Skeletal muscle satellite cell (primary cell): ENCODE measurements around the gene UNC119B.

Experiments
- H3K27me3 ChIP-seq: 2 replicates; pipeline ENCODE4 v1.7.0; 2013; ENCODE audit warnings: low read length; ENCODE audit not compliant: control insufficient read depth, insufficient read depth
- H3K36me3 ChIP-seq: 2 replicates; pipeline ENCODE4 v1.7.0; 2013; ENCODE audit warnings: mild to moderate bottlenecking, control low read depth, low read length; ENCODE audit not compliant: insufficient read depth
- H3K4me1 ChIP-seq: 2 replicates; pipeline ENCODE4 v1.7.0; 2013; ENCODE audit warnings: low read length; ENCODE audit not compliant: control insufficient read depth, insufficient read depth
- H3K4me2 ChIP-seq: 2 replicates; pipeline ENCODE4 v1.7.0; 2013; ENCODE audit warnings: mild to moderate bottlenecking, low read length
- H3K4me3 ChIP-seq: 2 replicates; pipeline ENCODE4 v1.7.0; 2013; ENCODE audit warnings: low read length
- H3K9ac ChIP-seq: 2 replicates; pipeline ENCODE4 v1.7.0; 2013; ENCODE audit warnings: mild to moderate bottlenecking, low read depth, low read length, moderate library complexity
- H3K9me3 ChIP-seq: replicated peaks from 2 replicates; pipeline ENCODE4 v1.7.0; 2013; ENCODE audit warnings: mild to moderate bottlenecking, control low read depth, low read length

The UNC119B gene

GRCh38 chr12:120677765-120678473 lies 32.3 kb upstream of the UNC119B start:
- H3K27me3 ChIP-seq = no peaks in the 10 kb centered on the region
- peaks cover 8% of the 10 kb centered on the region for H3K4me1 ChIP-seq
- no peak overlapping the region for H3K4me3 ChIP-seq
- H3K36me3 ChIP-seq = no peaks in the 10 kb centered on the region
- no peak overlapping the region for H3K9ac ChIP-seq
- no peaks in the 10 kb centered on the region for H3K9me3 ChIP-seq
- no peak overlapping the region for H3K4me2 ChIP-seq

- Histone ChIP-seq H3K27me3 (no peaks in the 10 kb centered on the region), H3K36me3 (no peaks in the 10 kb centered on the region)
Observed at GRCh38 chr12:120678572-120678971, 31.7 kb upstream of the UNC119B start.

GRCh38 chr12:120680165-120680738 lies 30.0 kb upstream of the UNC119B start:
- H3K36me3 ChIP-seq = no peaks in the 10 kb centered on the region
- H3K4me3 ChIP-seq = no peak overlapping the region
- no peak overlapping the region for H3K9ac ChIP-seq
- H3K4me1 ChIP-seq = peaks cover 8% of the 10 kb centered on the region
- H3K4me2 ChIP-seq = no peak overlapping the region
- H3K9me3 ChIP-seq = no peaks in the 10 kb centered on the region
- H3K27me3 ChIP-seq = no peaks in the 10 kb centered on the region

More at GRCh38 chr12:120678572-120678971, 31.7 kb upstream of the UNC119B start:
- peaks cover 8% of the 10 kb centered on the region for H3K4me1 ChIP-seq
- no peak overlapping the region for H3K4me2 ChIP-seq
- H3K9me3 ChIP-seq = no peaks in the 10 kb centered on the region
- no peak overlapping the region for H3K9ac ChIP-seq
- H3K4me3 ChIP-seq = no peak overlapping the region

- peaks cover 15% of the 10 kb centered on the region for H3K4me1 ChIP-seq
- no peak overlapping the region for H3K4me3 ChIP-seq
- H3K9ac ChIP-seq = no peak overlapping the region
- H3K36me3 ChIP-seq = no peaks in the 10 kb centered on the region
- H3K9me3 ChIP-seq = no peaks in the 10 kb centered on the region
- H3K27me3 ChIP-seq = no peaks in the 10 kb centered on the region
- no peak overlapping the region for H3K4me2 ChIP-seq
Observed at GRCh38 chr12:120684523-120684932, 25.7 kb upstream of the UNC119B start.

GRCh38 chr12:120685522-120685921 lies 24.7 kb upstream of the UNC119B start:
- H3K4me3 ChIP-seq = no peak overlapping the region
- peak overlapping the region; percentile 93 for H3K4me2 ChIP-seq
- H3K36me3 ChIP-seq = no peaks in the 10 kb centered on the region
- H3K4me1 ChIP-seq = peaks cover 18% of the 10 kb centered on the region
- no peak overlapping the region for H3K9ac ChIP-seq
- H3K9me3 ChIP-seq = no peaks in the 10 kb centered on the region
- H3K27me3 ChIP-seq = no peaks in the 10 kb centered on the region

GRCh38 chr12:120686151-120686689 lies 24.0 kb upstream of the UNC119B start:
- peak overlapping the region; percentile 91 for H3K4me3 ChIP-seq
- H3K36me3 ChIP-seq = no peaks in the 10 kb centered on the region
- no peaks in the 10 kb centered on the region for H3K9me3 ChIP-seq
- H3K4me1 ChIP-seq = peaks cover 18% of the 10 kb centered on the region
- no peaks in the 10 kb centered on the region for H3K27me3 ChIP-seq
- peak overlapping the region; percentile 94 for H3K9ac ChIP-seq
- H3K4me2 ChIP-seq = peak overlapping the region; percentile 93

- Histone ChIP-seq H3K4me3 (peak within 1 kb of the TSS; percentile 91), H3K36me3 (no peaks in the 10 kb centered on the region), H3K9me3 (no peaks in the 10 kb centered on the region), H3K4me1 (peaks cover 18% of the 10 kb centered on the region), H3K4me2 (peak within 1 kb of the TSS; percentile 93), H3K9ac (peak within 1 kb of the TSS; percentile 94), H3K27me3 (no peaks in the 10 kb centered on the region)
Observed at GRCh38 chr12:120686690-120687577, 23.3 kb upstream of the UNC119B start, which contains the start of gene MLEC. TSS of gene MLEC (plus strand) at chr12:120687149. CDS start at chr12:120687297, 148 bp downstream.

GRCh38 chr12:120687578-120688289 lies 22.5 kb upstream of the UNC119B start:
- Histone ChIP-seq H3K9ac (peak overlapping the region; percentile 94), H3K4me1 (peaks cover 23% of the 10 kb centered on the region), H3K4me2 (peak overlapping the region; percentile 93), H3K36me3 (no peaks in the 10 kb centered on the region), H3K27me3 (no peaks in the 10 kb centered on the region), H3K9me3 (no peaks in the 10 kb centered on the region), H3K4me3 (peak overlapping the region; percentile 91)

GRCh38 chr12:120688527-120689071 lies 21.7 kb upstream of the UNC119B start:
- H3K4me3 ChIP-seq = peak overlapping the region; percentile 91
- H3K4me2 ChIP-seq = peak overlapping the region; percentile 93
- H3K9me3 ChIP-seq = no peaks in the 10 kb centered on the region
- no peaks in the 10 kb centered on the region for H3K27me3 ChIP-seq
- H3K9ac ChIP-seq = peak overlapping the region; percentile 94
- peaks cover 23% of the 10 kb centered on the region for H3K4me1 ChIP-seq
- H3K36me3 ChIP-seq = no peaks in the 10 kb centered on the region

- H3K4me1 ChIP-seq = peaks cover 23% of the 10 kb centered on the region
- peaks cover 5% of the 10 kb centered on the region for H3K36me3 ChIP-seq
- peak overlapping the region; percentile 93 for H3K4me2 ChIP-seq
- no peak overlapping the region for H3K9ac ChIP-seq
- no peaks in the 10 kb centered on the region for H3K9me3 ChIP-seq
- peak overlapping the region; percentile 91 for H3K4me3 ChIP-seq
- no peaks in the 10 kb centered on the region for H3K27me3 ChIP-seq
Observed at GRCh38 chr12:120689397-120690082, 20.7 kb upstream of the UNC119B start.
